Measurements from ENCODE around the gene EIF4E2.

- no peak for TF ChIP-seq CTCF (IDR thresholded peaks at IDR 0.05; ENCODE audit: low read depth, low read length)
- no peak for TF ChIP-seq EZH2phosphoT487 (IDR thresholded peaks at IDR 0.05; ENCODE audit: low read depth)
Observed at GRCh38 chr2:232516551-232516950, 33.9 kb upstream of the EIF4E2 start.

Measured in OCI-LY3 (cell line).